ENCODE measurements around the gene RNFT2.

The RNFT2 gene

DNA sequence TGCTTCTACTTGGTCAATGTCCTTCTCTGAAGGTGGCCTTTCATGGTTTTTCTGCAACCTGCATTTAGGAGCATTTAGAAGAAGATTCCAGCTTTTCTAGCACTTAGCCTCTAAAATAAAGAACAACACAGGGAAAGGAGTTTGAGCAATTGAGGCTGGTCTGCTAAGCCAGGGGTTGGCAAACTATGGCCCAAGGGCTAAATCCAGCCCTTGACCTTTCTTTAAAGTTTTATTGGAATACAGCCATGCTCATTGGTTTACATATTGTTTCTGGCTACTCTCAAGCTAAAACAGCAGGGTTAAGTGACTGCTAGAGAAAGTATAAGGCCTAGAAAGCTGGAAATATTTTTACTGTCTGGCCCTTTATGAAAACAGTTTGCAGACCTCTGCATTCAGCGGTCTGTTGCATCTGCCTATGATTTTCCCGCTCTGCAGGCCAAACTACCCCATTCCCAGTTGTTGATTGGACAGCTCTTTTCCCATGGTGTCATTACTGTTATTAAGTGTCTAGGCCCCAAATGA, 39.5 kb upstream of the RNFT2 start:
- H3K4me3 ChIP-seq (replicated peaks in 1 of 2; ENCODE audit: low read depth in 2 of 2, low read length in 2 of 2): no peak overlapping the region
- no peak for DNase-seq (ENCODE audit: low read depth in 2 of 2)
- TF ChIP-seq CTCF (IDR thresholded peaks at IDR 0.05; ENCODE audit: low read depth, low read length): no peak

GRCh38 chr12:116700066-116700465, 38.0 kb upstream of the RNFT2 start:
- no peak for DNase-seq (ENCODE audit: low read depth in 2 of 2)
- no peak for TF ChIP-seq CTCF (IDR thresholded peaks at IDR 0.05; ENCODE audit: low read depth, low read length)

GRCh38 chr12:116701432-116701831, 36.7 kb upstream of the RNFT2 start:
- DNase-seq (ENCODE audit: low read depth in 2 of 2): no peak
- TF ChIP-seq CTCF (IDR thresholded peaks at IDR 0.05; ENCODE audit: low read depth, low read length): no peak
- no peak overlapping the region for H3K4me3 ChIP-seq (replicated peaks in 1 of 2; ENCODE audit: low read depth in 2 of 2, low read length in 2 of 2)

More at GRCh38 chr12:116700066-116700465, 38.0 kb upstream of the RNFT2 start:
- H3K4me3 ChIP-seq (replicated peaks in 1 of 2; ENCODE audit: low read depth in 2 of 2, low read length in 2 of 2): no peak overlapping the region

GRCh38 chr12:116703214-116703795, 34.8 kb upstream of the RNFT2 start:
- peak; percentile 90 for TF ChIP-seq CTCF (IDR thresholded peaks at IDR 0.05; ENCODE audit: low read depth, low read length)
- DNase-seq (ENCODE audit: low read depth in 2 of 2): peak; percentile 70 to 72
- no peak overlapping the region for H3K4me3 ChIP-seq (replicated peaks in 1 of 2; ENCODE audit: low read depth in 2 of 2, low read length in 2 of 2)

DNA sequence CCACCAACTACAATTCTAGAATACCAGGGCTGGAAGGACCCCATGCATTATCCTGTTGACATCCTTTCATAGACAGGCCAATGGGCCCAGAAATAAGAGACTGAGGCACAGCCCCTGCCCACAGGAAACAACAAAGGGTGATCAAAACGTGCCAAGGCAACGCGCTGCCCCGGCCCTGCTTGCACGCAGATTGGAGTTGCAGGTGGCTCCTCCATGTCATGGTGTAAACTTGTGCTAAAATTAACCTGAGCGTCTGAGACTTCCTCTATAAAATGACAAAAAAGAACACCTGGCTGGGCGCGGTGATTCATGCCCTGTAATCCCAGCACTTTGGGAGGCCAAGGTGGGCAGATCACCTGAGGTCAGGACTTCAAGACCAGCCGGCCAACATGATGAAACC, 30.4 kb upstream of the RNFT2 start:
- no peak overlapping the region for H3K4me3 ChIP-seq (replicated peaks in 1 of 2; ENCODE audit: low read depth in 2 of 2, low read length in 2 of 2)
- no peak for TF ChIP-seq CTCF (IDR thresholded peaks at IDR 0.05; ENCODE audit: low read depth, low read length)
- no peak for DNase-seq (ENCODE audit: low read depth in 2 of 2)

GRCh38 chr12:116708826-116709756, 29.0 kb upstream of the RNFT2 start:
- DNase-seq (ENCODE audit: low read depth in 2 of 2): peak; percentile 63 to 64
- H3K4me3 ChIP-seq (replicated peaks in 1 of 2; ENCODE audit: low read depth in 2 of 2, low read length in 2 of 2): no peak overlapping the region
- TF ChIP-seq CTCF (IDR thresholded peaks at IDR 0.05; ENCODE audit: low read depth, low read length): peak; percentile 46
